ENCODE data around the gene ZNF282.

The ZNF282 gene

DNA sequence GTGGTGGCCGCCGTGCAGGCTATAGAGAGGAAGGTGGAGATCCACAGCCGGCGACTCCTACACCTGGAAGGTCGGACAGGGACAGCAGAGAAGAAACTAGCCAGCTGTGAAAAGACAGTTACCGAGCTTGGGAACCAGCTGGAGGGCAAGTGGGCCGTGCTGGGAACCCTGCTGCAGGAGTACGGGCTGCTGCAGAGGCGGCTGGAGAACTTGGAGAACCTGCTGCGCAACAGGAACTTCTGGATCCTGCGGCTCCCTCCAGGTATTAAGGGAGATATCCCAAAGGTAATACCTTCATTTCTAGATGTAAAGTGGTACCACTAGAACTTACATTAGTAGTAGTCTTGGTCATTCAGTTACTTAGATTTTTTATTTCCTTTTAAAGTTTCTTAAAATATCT is 41.3 kb upstream of the ZNF282 start:
- DNase-seq, result no peak
- Histone ChIP-seq H3K27ac (no peak overlapping the region), H3K36me3 (replicated peaks) (peaks cover 19% of the 10 kb centered on the region), H3K27me3 (replicated peaks) (no peaks in the 10 kb centered on the region), H3K4me3 (ENCODE audit: low read depth, low read length) (no peak overlapping the region)
- TF ChIP-seq, protein P1, sequence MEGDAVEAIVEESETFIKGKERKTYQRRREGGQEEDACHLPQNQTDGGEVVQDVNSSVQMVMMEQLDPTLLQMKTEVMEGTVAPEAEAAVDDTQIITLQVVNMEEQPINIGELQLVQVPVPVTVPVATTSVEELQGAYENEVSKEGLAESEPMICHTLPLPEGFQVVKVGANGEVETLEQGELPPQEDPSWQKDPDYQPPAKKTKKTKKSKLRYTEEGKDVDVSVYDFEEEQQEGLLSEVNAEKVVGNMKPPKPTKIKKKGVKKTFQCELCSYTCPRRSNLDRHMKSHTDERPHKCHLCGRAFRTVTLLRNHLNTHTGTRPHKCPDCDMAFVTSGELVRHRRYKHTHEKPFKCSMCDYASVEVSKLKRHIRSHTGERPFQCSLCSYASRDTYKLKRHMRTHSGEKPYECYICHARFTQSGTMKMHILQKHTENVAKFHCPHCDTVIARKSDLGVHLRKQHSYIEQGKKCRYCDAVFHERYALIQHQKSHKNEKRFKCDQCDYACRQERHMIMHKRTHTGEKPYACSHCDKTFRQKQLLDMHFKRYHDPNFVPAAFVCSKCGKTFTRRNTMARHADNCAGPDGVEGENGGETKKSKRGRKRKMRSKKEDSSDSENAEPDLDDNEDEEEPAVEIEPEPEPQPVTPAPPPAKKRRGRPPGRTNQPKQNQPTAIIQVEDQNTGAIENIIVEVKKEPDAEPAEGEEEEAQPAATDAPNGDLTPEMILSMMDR (IDR thresholded peaks at IDR 0.05; ENCODE audit: low read depth, low read length, missing control alignments), result no peak
- in situ Hi-C loops (cut with HindIII; ENCODE audit: low pct_ligation_motif_present, low sequenced_read_pairs), result no loop called here

DNA sequence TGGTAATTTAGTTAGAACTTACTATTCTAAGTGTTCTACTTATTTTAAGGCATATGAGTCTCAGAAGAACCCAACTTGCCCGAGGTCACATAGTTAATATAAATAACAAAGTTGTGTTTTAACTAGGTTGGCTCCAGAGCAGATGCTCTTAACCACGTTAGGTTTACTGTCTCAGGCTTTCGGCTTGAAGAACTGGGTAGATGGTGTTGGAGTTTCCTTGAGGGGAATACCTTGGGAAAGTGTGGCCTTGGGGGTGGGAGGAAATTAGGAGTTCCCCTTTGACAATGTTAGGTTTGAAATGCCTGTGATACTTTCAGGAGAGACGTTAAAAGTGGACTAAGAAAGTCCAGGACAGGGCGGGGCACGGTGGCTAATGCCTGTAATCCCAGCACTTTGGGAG is 38.4 kb upstream of the ZNF282 start:
- TF ChIP-seq, protein P1 (IDR thresholded peaks at IDR 0.05; ENCODE audit: low read depth, low read length, missing control alignments), result no peak
- no peak overlapping the region for H3K4me3 ChIP-seq (ENCODE audit: low read depth, low read length)
- no peaks in the 10 kb centered on the region for H3K27me3 ChIP-seq (replicated peaks)
- H3K36me3 ChIP-seq (replicated peaks), result peaks cover 25% of the 10 kb centered on the region
- no peak for DNase-seq
- no peak overlapping the region for H3K27ac ChIP-seq
- in situ Hi-C loops (cut with HindIII; ENCODE audit: low pct_ligation_motif_present, low sequenced_read_pairs), result no loop called here

DNA sequence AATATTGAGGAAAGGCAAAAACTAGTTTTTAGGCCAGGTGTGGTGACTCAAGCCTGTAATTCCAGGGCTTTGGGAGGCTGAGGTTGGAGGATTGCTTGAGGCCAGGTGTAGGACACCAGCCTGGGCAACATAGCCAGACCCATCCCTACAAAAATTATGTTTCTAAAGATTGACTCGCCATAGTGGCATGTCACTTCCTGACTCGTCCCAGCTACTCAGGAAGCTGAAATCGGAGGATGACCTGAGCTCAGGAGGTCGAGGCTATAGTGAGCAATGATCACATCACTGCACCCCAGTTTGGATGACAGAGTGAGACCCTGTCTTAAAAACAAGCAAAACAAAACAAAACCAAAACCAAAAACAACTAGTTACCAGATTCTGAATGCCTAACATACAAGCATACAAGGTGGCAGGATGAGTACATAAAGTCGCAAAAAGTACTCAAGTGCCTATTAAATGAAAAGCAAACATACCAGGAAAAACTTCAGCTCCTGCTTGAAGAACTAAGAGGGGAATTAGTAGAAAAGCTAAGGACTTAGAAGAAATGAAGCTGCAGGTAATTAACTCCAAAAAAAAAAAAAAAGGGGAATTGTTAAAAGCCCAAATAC is 34.0 kb upstream of the ZNF282 start:
- H3K27ac ChIP-seq, result no peak overlapping the region
- in situ Hi-C loops (cut with HindIII; ENCODE audit: low pct_ligation_motif_present, low sequenced_read_pairs), result no loop called here
- TF ChIP-seq, protein P1 (IDR thresholded peaks at IDR 0.05; ENCODE audit: low read depth, low read length, missing control alignments), result no peak
- no peak for DNase-seq
- H3K27me3 ChIP-seq (replicated peaks), result no peaks in the 10 kb centered on the region
- H3K36me3 ChIP-seq (replicated peaks), result peaks cover 28% of the 10 kb centered on the region
- H3K4me3 ChIP-seq (ENCODE audit: low read depth, low read length), result no peak overlapping the region

DNA sequence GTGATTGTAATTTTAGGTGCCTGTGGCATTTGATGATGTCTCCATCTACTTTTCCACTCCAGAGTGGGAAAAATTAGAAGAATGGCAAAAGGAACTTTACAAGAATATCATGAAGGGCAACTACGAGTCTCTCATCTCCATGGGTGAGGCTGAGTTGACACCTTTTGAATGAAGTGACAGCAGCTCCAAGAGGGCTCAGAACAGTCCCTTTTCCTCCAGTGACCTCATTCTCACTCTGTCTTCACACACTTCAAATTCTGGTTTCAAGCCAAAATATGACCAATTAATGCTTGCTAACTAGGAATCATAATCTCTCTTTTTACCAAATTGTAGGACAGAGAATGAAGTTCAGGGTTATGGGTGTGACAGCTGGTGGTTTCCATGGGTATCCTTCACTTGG is 29.2 kb upstream of the ZNF282 start:
- no peak for DNase-seq

DNA sequence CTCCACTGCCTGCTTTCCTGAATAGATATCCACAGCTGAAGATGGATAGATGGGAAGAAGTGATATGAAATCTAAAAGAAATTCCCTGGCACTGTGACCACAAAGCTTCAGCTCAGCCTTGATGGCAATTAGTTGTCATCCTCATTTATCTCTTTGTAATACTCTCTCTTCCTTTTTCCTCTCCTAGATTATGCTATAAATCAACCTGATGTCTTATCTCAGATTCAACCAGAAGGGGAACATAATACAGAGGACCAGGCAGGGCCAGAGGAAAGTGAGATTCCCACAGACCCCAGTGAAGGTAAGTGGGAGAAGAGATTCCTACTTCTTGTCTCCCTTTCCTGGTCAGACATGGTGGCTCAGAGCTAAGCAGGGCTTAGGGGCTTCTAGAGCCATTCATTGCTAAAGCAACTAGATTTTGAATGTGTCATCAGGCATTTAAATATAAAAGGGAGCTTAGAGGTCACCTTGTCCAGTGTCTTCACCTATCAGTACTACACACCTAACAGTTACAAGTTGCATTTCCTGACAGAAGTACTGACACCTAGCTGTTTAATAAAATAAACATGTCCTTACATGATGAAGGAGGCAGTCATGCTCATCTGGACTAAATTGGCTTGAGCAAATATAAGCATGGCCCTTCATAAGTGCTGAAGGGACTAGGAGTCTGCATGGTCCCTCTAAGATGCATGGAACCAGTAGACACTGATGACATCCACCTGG is 28.6 kb upstream of the ZNF282 start:
- peaks cover 46% of the 10 kb centered on the region for H3K36me3 ChIP-seq (replicated peaks)
- no peak overlapping the region for H3K27ac ChIP-seq
- no peaks in the 10 kb centered on the region for H3K27me3 ChIP-seq (replicated peaks)
- no peak overlapping the region for H3K4me3 ChIP-seq (ENCODE audit: low read depth, low read length)
- DNase-seq, result no peak
- in situ Hi-C loops (cut with HindIII; ENCODE audit: low pct_ligation_motif_present, low sequenced_read_pairs), result no loop called here
- TF ChIP-seq, protein P1 (IDR thresholded peaks at IDR 0.05; ENCODE audit: low read depth, low read length, missing control alignments), result no peak

More for the DNA sequence above, 29.2 kb upstream of the ZNF282 start:
- Histone ChIP-seq H3K4me3 (ENCODE audit: low read depth, low read length) (no peak overlapping the region), H3K27me3 (replicated peaks) (no peaks in the 10 kb centered on the region), H3K27ac (no peak overlapping the region), H3K36me3 (replicated peaks) (peaks cover 47% of the 10 kb centered on the region)
- in situ Hi-C loops (cut with HindIII; ENCODE audit: low pct_ligation_motif_present, low sequenced_read_pairs), result no loop called here
- TF ChIP-seq, protein P1 (IDR thresholded peaks at IDR 0.05; ENCODE audit: low read depth, low read length, missing control alignments), result no peak

Data from brain microvascular endothelial cell (primary cell).